PC-3 (cell line): ENCODE measurements around the gene MTA3. TPM values are rescaled to one million over a fixed set of nuclear protein-coding genes. Genes with fewer than 3 reads are reported as not detected.

Experiments
- ATAC-seq: fragments of 200-7000 bp; cut with Tn5 transposase; 2 replicates; pipeline ENCODE4 v1.9.1; 2020; ENCODE audit warnings: mild to moderate bottlenecking, moderate library complexity
- BruUV-seq: library from RNA; stranded (reverse); fragments of 400-500 nt; replicated peaks from 2 replicates; lab custom pipeline; 2021; lab: Mats Ljungman, UMichigan
- CTCF ChIA-PET: fragments of 300-600 bp; sonication (Branson Sonifier 250); formaldehyde crosslinking; loops from one replicate; lab custom pipeline; 2022; ENCODE audit warnings: antibody characterized with exemption; lab: Charles Lee
- POLR2A ChIA-PET: fragments of 300-600 bp; sonication (Branson Sonifier 250); formaldehyde crosslinking; loops from one replicate; lab custom pipeline; 2022; ENCODE audit warnings: antibody characterized with exemption; ENCODE audit not compliant: unreplicated experiment; lab: Charles Lee
- DNase-seq: peaks from one replicate; pipeline ENCODE4 v3.0.0-alpha.2; 2015
- H2AFZ ChIP-seq: fragments of 300-600 bp; sonication (generic); 2 replicates; pipeline ENCODE4 v1.6.0; 2016; ENCODE audit warnings: antibody characterized with exemption, low read length
- H3F3A ChIP-seq: fragments of 300-600 bp; sonication (generic); one replicate; pipeline ENCODE4 v1.6.0; 2017; ENCODE audit warnings: antibody characterized with exemption, low read length, control low read depth, mild to moderate bottlenecking; ENCODE audit not compliant: unreplicated experiment
- H3K27ac ChIP-seq: fragments of 300-600 bp; sonication (generic); 2 replicates; pipeline ENCODE4 v1.5.1; 2016; ENCODE audit warnings: mild to moderate bottlenecking, low read length
- H3K27me3 ChIP-seq: fragments of 300-600 bp; sonication (generic); 2 replicates; pipeline ENCODE4 v1.6.1; 2016; ENCODE audit warnings: low read length, mixed read lengths
- H3K36me3 ChIP-seq: fragments of 300-600 bp; sonication (generic); 2 replicates; pipeline ENCODE4 v1.6.1; 2016; ENCODE audit warnings: low read depth, mixed run types, low read length, mixed read lengths
- H3K4me1 ChIP-seq: fragments of 300-600 bp; sonication (generic); 2 replicates; pipeline ENCODE4 v1.5.1; 2016; ENCODE audit warnings: low read length; ENCODE audit not compliant: insufficient read depth
- H3K4me2 ChIP-seq: fragments of 300-600 bp; sonication (generic); 2 replicates; pipeline ENCODE4 v1.6.0; 2016; ENCODE audit warnings: low read length
- H3K4me3 ChIP-seq: fragments of 300-600 bp; sonication (generic); 2 replicates; pipeline ENCODE4 v1.5.1; 2016; ENCODE audit warnings: mild to moderate bottlenecking, low read length, mixed read lengths
- H3K79me2 ChIP-seq: fragments of 300-600 bp; sonication (generic); 2 replicates; pipeline ENCODE4 v1.6.1; 2017; ENCODE audit warnings: low read length, mixed read lengths
- H3K9ac ChIP-seq: fragments of 300-600 bp; sonication (generic); 2 replicates; pipeline ENCODE4 v1.6.0; 2016; ENCODE audit warnings: mild to moderate bottlenecking, low read length
- H3K9me2 ChIP-seq: fragments of 300-600 bp; sonication (generic); replicated peaks from 2 replicates; pipeline ENCODE4 v1.6.1; 2016; ENCODE audit warnings: mixed run types, low read length, mixed read lengths
- H3K9me3 ChIP-seq: fragments of 300-600 bp; sonication (generic); 2 replicates; pipeline ENCODE4 v1.6.1; 2016; ENCODE audit warnings: low read length, mixed read lengths
- H4K20me1 ChIP-seq: fragments of 300-600 bp; sonication (generic); 2 replicates; pipeline ENCODE4 v1.6.1; 2016; ENCODE audit warnings: low read length, mixed read lengths
- CTCF ChIP-seq: fragments of 300-600 bp; sonication (generic); conservative IDR thresholded peaks from 2 replicates; pipeline ENCODE4 v1.5.1; 2017; ENCODE audit warnings: antibody characterized with exemption, low read depth, mild to moderate bottlenecking, low read length
- EZH2 ChIP-seq: fragments of 300-600 bp; sonication (generic); IDR thresholded peaks from one replicate; pipeline ENCODE4 v1.6.1; 2017; ENCODE audit warnings: antibody characterized with exemption, mild to moderate bottlenecking, low read length; ENCODE audit not compliant: unreplicated experiment
- EZH2phosphoT487 ChIP-seq: fragments of 300-600 bp; sonication (generic); IDR thresholded peaks from 2 replicates; pipeline ENCODE4 v1.6.1; 2018; ENCODE audit warnings: mild to moderate bottlenecking, antibody characterized with exemption, low read length, borderline replicate concordance
- intact Hi-C: fragments of 100-400 bp; cut with micrococcal nuclease; formaldehyde crosslinking; loops from 2 replicates; pipeline ENCODE4 v1.9.0; 2023
- total RNA-seq: library from RNA; depleted of rRNA; stranded (reverse); fragments of >200 nt; gene quantifications from 2 replicates; pipeline ENCODE4 v1.2.3, GENCODE V29; 2014

Gene MTA3
- total RNA-seq, 1 experiment from 2014 or later: 27.3 TPM

DNA sequence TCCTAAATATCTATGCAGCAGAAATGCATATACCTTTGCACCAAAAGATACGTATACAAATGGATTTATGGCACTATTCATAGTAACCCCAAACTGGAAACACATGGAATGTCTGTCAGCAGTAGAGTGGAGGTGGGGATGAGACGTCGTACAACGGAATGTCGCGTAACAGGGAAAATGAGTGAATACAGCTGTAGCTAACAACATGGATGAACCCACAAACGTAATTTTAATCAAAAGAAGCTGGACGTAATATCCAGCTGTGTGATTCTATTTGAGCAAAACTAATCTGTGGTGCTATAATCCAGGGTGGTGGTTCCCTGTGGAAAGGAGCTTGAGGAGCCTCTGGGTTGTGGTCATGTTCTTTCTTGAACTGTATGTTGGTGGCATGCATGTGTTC is 89.9 kb downstream of the MTA3 start:
- ATAC-seq: no peak
- Histone ChIP-seq H3K4me1 (no peaks in the 10 kb centered on the region), H2AFZ (no peak overlapping the region), H3K4me2 (no peak overlapping the region), H3K36me3 (peaks cover 4% of the 10 kb centered on the region), H3K9me3 (no peaks in the 10 kb centered on the region), H4K20me1 (no peaks in the 10 kb centered on the region), H3K9ac (no peak overlapping the region), H3K9me2 (no peaks in the 10 kb centered on the region), H3K27ac (no peak overlapping the region), H3K4me3 (no peak overlapping the region), H3F3A (no peaks in the 10 kb centered on the region), H3K27me3 (no peaks in the 10 kb centered on the region), H3K79me2 (no peaks in the 10 kb centered on the region)
- intact Hi-C loops: no loop called here
- ChIA-PET CTCF (no interaction called here), POLR2A (interaction anchor here (0.7 kb wide), 2 partner anchors 64 to 937 kb away, joined by 3 to 8 read pairs; partner anchors contain the start of gene THADA)
- no TSS peak for BruUV-seq
- no peak for TF ChIP-seq CTCF
- no peak for TF ChIP-seq EZH2phosphoT487
- no peak for TF ChIP-seq EZH2
- no peak for DNase-seq

GRCh38 chr2:42659609-42660008 is 91.2 kb downstream of the MTA3 start:
- no TSS peak for BruUV-seq
- intact Hi-C loops: loop anchor here (5.0 to 10.0 kb wide), 2 partner anchors 217 to 295 kb away; partner anchors contain the start of gene COX7A2L
- H2AFZ ChIP-seq: no peak overlapping the region
- H3F3A ChIP-seq: no peaks in the 10 kb centered on the region
- H3K4me1 ChIP-seq: no peaks in the 10 kb centered on the region
- DNase-seq (no peak), ATAC-seq (no peak)
- no peak overlapping the region for H3K27ac ChIP-seq
- TF ChIP-seq CTCF (no peak), EZH2 (no peak), EZH2phosphoT487 (no peak)
- H3K36me3 ChIP-seq: peaks cover 4% of the 10 kb centered on the region
- no peaks in the 10 kb centered on the region for H3K9me2 ChIP-seq
- no peak overlapping the region for H3K4me3 ChIP-seq
- H3K9ac ChIP-seq: no peak overlapping the region
- H4K20me1 ChIP-seq: no peaks in the 10 kb centered on the region
- H3K79me2 ChIP-seq: no peaks in the 10 kb centered on the region
- POLR2A ChIA-PET: no interaction called here
- CTCF ChIA-PET: no interaction called here
- H3K4me2 ChIP-seq: no peak overlapping the region
- no peaks in the 10 kb centered on the region for H3K27me3 ChIP-seq
- H3K9me3 ChIP-seq: no peaks in the 10 kb centered on the region

- Histone ChIP-seq H3K9me2 (no peaks in the 10 kb centered on the region), H4K20me1 (no peaks in the 10 kb centered on the region), H3K27me3 (no peaks in the 10 kb centered on the region), H3K4me1 (no peaks in the 10 kb centered on the region), H3F3A (no peaks in the 10 kb centered on the region), H3K9ac (no peak overlapping the region), H3K79me2 (no peaks in the 10 kb centered on the region), H3K27ac (no peak overlapping the region), H3K4me3 (no peak overlapping the region), H2AFZ (no peak overlapping the region), H3K36me3 (no peaks in the 10 kb centered on the region), H3K4me2 (no peak overlapping the region), H3K9me3 (no peaks in the 10 kb centered on the region)
- intact Hi-C loops: loop anchor here (1.0 to 10.0 kb wide), 4 partner anchors 150 to 298 kb away; partner anchors contain the start of gene COX7A2L
- DNase-seq (peak; percentile 81), ATAC-seq (peak; percentile 93)
- TF ChIP-seq EZH2phosphoT487: no peak
- TF ChIP-seq CTCF: peak; percentile 97
- no peak for TF ChIP-seq EZH2
- ChIA-PET CTCF (interaction anchor here (0.5 to 1.1 kb wide), 11 partner anchors 8 to 278 kb away, joined by 3 to 16 read pairs (median 3); no protein-coding TSS in a partner anchor), POLR2A (no interaction called here)
- no TSS peak for BruUV-seq
Measured at GRCh38 chr2:42663106-42663780, 94.8 kb downstream of the MTA3 start.
